Stimulated activated naive CD8-positive, alpha-beta T cell treated with anti-CD3 and anti-CD28 coated beads, Interleukin-15, Interleukin-2, amounts not matched to agents 100 U/mL and 50 U/mL, for 24 hours (primary cell): Measurements from ENCODE around the gene RFLNA.

Source experiments
- ATAC-seq: fragments of 150-1000 bp; cut with Tn5 transposase; one replicate; pipeline ENCODE4 v1.10.0; 2021
- DNase-seq: peaks from one replicate; pipeline ENCODE4 v3.0.0; 2021

Gene RFLNA

GRCh38 chr12:124304314-124304790 is 9.5 kb downstream of the RFLNA start:
- ATAC-seq, result no peak
- DNase-seq, result no peak

GRCh38 chr12:124305136-124305535 is 10.2 kb downstream of the RFLNA start:
- DNase-seq, result no peak
- no peak for ATAC-seq

DNA sequence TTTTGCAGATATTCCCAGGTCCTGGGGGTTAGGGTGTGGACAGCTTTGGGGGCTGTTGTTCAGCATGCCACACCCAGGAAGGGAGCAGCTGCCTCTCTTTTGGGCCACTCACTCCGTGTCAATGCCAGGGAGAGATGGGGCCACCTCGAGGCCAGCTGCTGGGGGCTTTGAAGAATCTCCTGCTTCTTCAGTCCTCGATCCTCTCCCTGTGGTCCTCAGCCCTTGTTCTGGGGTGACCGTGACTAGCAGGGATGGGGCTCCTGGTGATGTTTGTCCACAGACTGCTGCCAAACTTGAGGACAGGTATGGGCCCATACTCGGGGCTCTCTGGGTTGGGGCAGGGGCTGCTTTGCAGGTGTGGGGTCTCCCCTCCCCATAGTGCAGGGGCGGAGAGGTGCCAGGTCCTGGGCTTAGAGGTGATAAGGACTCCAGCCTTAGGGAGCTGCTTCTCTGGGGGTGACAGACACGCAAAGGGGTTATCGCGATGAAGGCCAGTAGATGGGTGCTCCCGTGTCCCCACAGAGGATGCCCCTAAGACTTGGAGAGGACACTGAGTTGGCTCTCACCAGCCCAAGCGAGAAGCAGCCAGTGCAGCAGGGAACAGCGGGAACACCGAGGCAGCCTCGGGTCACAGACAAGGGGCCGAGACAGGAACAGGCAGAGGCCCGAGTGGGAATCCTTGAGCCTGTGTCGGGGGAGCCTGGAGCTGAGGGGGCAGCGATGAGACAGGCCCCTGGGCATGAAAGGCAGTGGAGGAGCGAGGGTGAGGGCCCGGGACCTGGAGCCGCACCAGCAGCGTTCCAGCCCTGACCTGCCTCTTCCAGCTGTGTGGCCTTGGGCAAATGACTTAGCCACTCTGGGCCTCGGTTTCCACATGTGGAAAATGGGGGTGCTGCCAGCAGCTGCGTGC is 11.1 kb downstream of the RFLNA start:
- DNase-seq, result no peak
- no peak for ATAC-seq

DNA sequence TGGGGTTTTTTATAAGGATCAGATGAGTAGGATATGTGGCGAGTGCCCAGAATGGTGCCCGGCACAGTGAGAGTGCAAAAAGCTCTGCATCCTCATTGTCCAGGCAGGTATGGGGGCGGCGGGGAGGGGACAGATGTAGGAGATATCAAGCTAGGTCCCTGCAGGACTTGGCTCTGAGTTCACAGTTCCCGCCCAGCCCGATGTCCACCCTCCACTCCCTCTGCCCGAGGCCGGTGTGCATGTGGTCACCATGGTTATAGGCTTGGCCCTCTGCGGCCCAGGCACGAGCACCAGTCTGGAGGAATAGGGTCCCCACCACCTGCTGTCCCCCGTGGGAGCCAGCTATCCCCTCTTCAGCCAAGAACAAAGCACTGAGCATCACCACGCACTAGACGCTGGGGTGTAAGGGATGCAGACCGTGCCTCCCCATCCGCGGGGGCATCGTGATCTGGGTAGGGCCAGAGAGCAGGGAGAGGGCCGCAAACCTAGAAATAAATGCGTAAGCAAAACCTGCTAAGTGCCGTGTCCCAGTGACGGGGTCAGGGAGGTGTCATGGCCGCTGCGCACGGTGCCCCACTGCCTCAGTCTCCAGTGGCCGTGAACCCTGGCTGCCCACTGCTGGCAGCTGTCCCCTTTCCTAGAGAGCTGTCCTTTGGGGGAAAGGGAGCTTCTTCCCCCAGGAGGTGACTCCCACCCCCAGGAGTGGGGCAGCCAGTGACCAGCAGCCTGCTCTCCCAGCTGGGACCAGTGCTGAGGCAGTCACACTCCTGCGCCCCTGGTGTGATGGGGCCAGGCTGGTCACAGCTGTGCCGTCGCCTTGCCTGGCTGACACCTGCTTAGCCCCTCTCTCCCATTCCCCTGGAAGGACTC is 12.0 kb downstream of the RFLNA start:
- DNase-seq (no peak), ATAC-seq (no peak)

- DNase-seq, result no peak
- ATAC-seq, result no peak
Observed at GRCh38 chr12:124307556-124307825, 12.6 kb downstream of the RFLNA start.

- no peak for ATAC-seq
- no peak for DNase-seq
Observed at GRCh38 chr12:124308741-124309140, 13.8 kb downstream of the RFLNA start.

- DNase-seq (no peak), ATAC-seq (no peak)
Observed at GRCh38 chr12:124309231-124309630, 14.3 kb downstream of the RFLNA start.

DNA sequence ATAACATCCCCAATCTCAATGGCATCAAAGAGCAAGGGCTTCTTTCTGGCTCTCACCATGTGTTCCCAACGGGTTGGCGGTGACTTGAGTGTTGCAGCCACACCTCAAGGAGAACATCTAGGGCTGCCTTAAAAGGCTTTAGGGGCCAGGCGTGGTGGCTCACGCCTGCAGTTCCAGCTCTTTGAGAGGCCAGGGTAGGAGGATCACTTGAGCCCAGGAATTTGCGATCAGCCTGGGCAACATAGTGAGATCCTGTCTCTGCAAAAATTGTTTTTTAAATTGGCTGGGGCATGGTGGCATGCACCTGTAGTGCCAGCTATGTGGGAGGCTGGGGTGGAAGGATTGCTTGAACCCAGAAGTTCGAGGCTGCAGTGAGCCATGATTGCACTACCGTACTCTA is 14.9 kb downstream of the RFLNA start:
- ATAC-seq (no peak), DNase-seq (no peak)

DNA sequence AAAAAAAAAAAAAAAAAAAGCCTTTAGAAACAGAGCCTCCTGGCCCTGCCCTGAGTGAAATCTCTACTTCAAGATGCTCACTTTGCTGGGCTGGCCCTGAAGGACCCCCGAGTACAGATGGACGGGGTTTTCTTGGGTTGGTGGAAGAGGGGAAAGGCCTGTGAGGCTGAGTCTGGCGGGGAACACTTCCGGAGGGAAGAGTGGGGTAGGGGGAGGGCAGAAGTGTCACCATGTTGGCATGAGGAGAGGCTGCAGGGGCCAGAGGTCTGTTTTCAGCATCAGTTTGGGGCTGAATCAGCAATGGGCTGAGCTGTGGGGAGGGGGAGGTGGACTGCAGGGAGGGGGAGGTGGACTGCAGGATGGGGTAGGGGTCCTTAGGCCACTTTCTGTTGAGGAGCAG is 15.3 kb downstream of the RFLNA start:
- ATAC-seq (no peak), DNase-seq (no peak)

- no peak for DNase-seq
- ATAC-seq, result no peak
Observed at GRCh38 chr12:124310785-124311184, 15.9 kb downstream of the RFLNA start.

DNA sequence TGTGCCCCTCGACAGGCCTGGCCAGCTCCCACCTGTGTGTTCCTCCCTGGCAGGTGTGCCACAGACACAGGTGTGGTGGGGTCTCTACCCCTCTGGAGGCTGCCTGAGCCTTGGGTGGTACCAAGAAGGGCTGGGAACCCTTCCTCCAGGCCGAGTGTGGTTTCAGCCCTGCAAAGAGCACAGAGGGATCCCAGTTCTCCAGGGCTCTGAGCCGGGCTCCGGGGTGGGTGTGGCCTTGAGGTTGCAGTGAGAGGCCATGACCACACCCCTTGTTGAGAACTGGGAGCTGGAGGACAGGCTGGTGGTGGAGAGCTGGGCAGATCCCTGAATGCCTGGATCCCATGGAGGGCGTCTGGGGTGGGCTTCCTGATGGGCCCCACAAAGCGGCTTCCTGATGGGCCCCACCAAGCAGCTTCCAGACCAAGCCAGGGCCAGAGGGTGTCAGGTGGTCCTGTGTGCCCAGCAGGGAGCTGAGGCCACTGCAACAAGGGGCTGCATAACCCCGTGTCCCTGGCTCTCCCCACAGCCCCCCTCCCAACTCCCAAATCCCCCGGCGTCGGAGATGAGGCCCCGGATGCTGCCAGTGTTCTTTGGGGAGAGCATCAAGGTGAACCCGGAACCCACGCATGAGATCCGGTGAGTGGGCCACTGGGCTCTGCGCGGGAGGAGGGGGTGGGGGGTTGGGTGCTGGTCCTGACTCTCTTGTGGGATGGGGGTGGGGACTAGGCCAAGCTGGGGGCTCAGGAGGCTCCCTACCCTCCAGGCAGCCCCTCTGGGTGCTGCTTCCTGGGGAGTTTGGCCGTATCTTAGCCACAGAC is 16.6 kb downstream of the RFLNA start:
- DNase-seq (no peak), ATAC-seq (no peak)

DNA sequence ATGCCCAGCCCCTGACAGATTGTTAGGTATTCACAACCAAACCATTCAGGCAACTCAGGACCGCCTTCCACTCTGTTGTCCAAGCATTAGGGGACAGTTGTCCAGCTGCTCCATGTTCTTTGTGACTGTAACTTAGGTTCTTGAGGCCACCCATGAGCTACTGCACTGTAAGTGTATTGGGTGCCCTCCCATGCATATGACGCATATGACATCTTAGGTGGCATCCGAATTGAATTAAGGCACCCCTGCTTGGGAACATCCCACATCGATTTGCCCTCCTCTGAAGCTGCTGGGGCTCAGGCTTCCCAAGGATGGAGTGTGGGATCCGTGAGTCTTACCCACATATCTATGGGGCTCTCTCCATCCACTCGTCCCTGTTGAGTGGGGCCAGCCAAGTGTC is 17.7 kb downstream of the RFLNA start:
- DNase-seq (no peak), ATAC-seq (no peak)

DNA sequence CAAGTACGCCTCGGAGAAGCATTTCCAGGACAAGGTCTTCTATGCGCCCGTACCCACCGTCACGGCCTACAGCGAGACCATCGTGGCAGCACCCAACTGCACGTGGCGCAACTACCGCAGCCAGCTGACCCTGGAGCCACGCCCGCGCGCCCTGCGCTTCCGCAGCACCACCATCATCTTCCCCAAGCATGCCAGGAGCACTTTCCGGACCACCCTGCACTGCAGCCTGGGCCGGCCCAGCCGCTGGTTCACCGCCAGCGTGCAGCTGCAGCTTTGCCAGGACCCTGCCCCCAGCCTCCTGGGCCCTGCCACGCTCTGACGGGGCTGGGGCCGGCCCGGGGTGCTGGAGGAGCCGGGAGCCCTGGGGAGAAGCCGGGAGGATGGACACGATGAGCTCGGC is 19.3 kb downstream of the RFLNA start:
- DNase-seq (no peak), ATAC-seq (no peak)

DNA sequence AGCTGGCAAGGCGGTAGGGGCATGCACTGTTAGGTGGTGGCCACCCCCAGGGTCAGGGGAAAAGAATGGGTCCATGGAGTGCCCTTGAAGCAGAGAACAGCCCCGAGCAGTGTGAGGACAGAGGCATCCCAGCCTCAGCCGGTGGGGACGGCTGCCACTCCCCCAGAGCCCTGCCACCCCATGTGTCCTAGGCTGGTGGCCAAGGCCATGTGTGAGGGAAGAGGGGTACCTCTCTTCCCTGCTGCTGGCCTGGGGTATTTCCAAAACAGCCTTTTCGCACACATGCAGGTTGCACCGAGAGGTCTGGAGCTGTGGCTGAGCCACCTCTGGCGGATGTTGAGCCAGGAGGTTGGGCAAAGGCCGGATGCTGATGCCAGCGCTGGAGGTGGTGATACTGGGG is 19.9 kb downstream of the RFLNA start:
- no peak for ATAC-seq
- DNase-seq, result no peak

DNA sequence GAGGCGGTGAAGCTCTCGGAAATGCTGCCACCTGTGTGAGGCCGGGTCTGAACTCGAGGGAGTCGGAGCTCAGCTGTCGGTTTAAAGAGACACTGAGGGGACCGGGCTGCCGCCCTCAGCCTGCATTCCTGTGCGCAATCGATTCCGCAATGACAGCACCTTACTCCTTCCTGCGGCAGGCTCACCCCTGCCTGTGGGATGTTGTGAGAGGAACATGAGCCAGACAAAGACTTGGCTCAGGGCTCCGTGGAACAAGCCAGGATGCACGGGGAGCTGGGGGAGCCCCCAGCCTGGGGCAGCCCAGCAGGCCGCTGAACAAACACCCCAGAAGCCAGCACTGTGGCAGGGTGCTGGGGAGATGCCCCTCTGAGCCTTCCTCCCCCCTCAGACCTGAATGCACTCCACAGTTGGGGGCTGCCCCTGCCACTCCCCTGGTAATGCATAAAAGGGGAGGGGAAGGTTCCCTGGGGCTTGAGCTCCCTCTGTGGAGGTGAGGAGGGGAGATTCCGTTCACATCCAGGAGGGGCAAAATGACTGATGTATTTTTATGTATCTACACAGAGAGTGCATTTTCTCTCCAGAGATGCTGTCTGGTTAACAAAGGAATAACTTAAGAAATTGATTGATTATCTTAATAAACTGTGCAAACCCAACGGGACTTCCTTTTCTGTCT is 20.6 kb downstream of the RFLNA start:
- DNase-seq (no peak), ATAC-seq (no peak)

GRCh38 chr12:124316257-124316900 is 21.5 kb downstream of the RFLNA start:
- no peak for DNase-seq
- ATAC-seq, result no peak

- DNase-seq, result no peak
- ATAC-seq, result no peak
Observed at GRCh38 chr12:124317400-124317799, 22.5 kb downstream of the RFLNA start.

GRCh38 chr12:124318278-124319020 is 23.6 kb downstream of the RFLNA start:
- no peak for ATAC-seq
- DNase-seq, result no peak

- DNase-seq (no peak), ATAC-seq (no peak)
Observed at GRCh38 chr12:124319368-124320050, 24.6 kb downstream of the RFLNA start.

GRCh38 chr12:124321040-124321481 is 26.2 kb downstream of the RFLNA start:
- DNase-seq (peak; percentile 83), ATAC-seq (peak; percentile 82)
